Right lung (tissue), 5 donors: ENCODE data around the gene GKAP1. TPM values are rescaled to one million over a fixed set of nuclear protein-coding genes. Genes with fewer than 3 reads are reported as not detected.
"Not testable (repeated sequence)": the region's sequence is repeated elsewhere in the genome, so short reads cannot be mapped to it uniquely, and the experiment has no call there.

ENCODE experiments used
- DNase-seq, 2 donors: peaks; one replicate each; pipeline ENCODE4 v3.0.0-alpha.2; 2013
- polyA plus RNA-seq, 5 donors: library from polyadenylated mRNA; unstranded; fragments of 120-200 nt; gene quantifications; one replicate each; pipeline versions ENCODE4 v1.2.1 to v1.2.3, GENCODE V29; 2013; ENCODE audit warnings: inconsistent platforms in 1 of 5, low replicate concordance in 1 of 5; ENCODE audit not compliant: insufficient read length in 5 of 5, insufficient read depth in 1 of 5

The GKAP1 gene
- polyA plus RNA-seq, 5 donors: 12.4 to 17.1 (median 15.9) TPM

GRCh38 chr9:83733739-83734138, 83.8 kb downstream of the GKAP1 start:
- no peak for DNase-seq

GRCh38 chr9:83728591-83729368, 88.8 kb downstream of the GKAP1 start:
- not testable (repeated sequence) for DNase-seq

GRCh38 chr9:83724436-83724835, 93.1 kb downstream of the GKAP1 start:
- no peak for DNase-seq

- DNase-seq: no peak
Observed at GRCh38 chr9:83722726-83723495, 94.7 kb downstream of the GKAP1 start.

DNA sequence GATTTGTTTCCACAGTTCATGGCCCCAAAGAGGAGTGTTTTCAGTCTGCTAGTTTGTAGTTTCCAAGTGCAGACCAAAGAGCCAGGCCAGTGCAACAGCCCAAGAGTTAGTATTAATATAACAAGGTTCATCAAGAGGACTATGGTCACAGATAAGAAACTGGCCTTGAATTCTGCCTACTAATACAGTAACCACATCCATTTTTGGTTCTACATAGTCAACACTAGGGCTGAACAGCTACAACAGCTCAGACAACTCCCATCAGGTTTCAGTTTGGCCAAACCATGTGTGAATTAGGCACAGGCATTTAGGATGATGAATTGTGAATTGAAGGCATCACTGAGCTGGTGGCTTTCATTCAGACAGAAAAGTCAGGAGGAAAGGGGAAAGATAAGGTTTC, 96.1 kb downstream of the GKAP1 start:
- no peak for DNase-seq

DNA sequence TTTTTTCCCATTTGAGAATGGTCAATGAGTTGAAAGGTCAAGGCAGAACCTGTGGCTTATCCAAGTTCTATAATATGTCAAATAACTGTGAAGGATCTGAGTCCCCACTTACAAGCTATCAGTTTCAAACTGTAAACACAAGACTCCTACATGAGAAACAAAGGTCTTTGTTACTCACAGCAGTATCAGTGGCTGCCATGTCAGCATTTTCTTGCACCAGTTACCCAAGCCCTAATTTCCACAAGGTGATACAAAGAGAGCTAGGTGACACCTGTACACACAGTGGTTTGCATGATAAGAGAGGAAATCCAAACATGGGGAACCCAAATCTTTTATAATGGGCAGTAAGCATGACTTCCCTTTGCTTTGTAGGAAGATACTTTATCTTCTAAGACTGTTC, 101.8 kb downstream of the GKAP1 start:
- DNase-seq: no peak

- DNase-seq: no peak
Observed at GRCh38 chr9:83715221-83715620, 102.3 kb downstream of the GKAP1 start.

GRCh38 chr9:83714329-83714728, 103.2 kb downstream of the GKAP1 start:
- DNase-seq: no peak

DNA sequence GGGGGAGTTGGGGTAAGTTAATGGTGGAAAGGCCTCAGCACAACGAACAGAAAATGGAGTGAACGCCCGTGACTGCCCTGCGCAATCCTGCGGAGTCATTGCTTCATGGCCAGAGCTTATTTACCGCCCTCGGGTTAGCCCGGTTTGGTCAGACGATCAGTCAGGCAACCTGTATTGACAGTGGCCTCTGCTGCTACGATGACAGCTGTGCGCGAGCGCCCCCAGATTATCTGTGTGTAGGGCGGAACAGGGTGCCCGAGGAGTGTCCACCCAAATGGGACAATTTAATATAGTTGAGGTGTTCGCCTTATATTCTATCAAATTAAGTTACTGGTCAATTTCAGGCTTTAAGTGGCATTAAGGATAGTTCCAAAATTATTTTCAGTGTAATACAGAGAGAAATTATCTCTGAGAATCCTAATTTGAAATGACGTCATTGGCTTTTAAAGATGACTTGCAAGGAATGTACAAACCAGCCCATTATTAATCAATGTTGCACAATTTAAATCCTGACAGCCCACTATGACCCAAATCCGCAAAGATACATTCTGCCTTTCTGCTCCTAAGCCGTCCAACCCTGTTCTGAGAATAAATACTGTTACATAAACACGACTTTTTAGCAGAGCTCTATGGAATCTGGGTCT, 108.9 kb downstream of the GKAP1 start:
- DNase-seq: peak in 1 of 2 donors; percentile 19

- DNase-seq: peak; percentile 95 to 96
Observed at GRCh38 chr9:83707768-83708514, 109.6 kb downstream of the GKAP1 start, which contains the start of gene UBQLN1. Gene UBQLN1 (minus strand): TSS chr9:83707958. CDS start chr9:83707679, 279 bp downstream.

- no peak for DNase-seq
Observed at GRCh38 chr9:83707518-83707767, 110.1 kb downstream of the GKAP1 start.

- DNase-seq: peak; percentile 45 to 50
Observed at GRCh38 chr9:83706676-83707517, 110.7 kb downstream of the GKAP1 start.

DNA sequence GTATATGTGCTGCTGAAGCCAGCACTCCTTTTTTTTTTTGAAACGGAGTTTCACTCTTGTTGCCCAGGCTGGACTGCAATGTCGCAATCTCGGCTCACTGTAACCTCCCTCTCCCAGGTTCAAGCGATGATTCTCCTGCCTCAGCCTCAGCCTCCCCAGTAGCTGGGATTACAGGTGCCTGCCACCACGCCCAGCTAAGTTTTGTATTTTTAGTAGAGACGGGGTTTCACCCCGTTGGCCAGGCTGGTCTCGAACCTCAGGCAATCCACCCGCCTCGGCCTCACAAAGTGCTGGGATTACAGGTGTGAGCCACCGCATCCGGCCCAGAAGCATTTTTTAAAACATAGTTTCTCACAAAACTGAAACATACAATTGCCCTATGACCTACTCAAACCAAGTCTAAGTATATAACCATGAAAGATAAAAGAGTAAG, 112.3 kb downstream of the GKAP1 start:
- DNase-seq: not testable (repeated sequence)

GRCh38 chr9:83701769-83702168, 115.8 kb downstream of the GKAP1 start:
- DNase-seq: no peak

DNA sequence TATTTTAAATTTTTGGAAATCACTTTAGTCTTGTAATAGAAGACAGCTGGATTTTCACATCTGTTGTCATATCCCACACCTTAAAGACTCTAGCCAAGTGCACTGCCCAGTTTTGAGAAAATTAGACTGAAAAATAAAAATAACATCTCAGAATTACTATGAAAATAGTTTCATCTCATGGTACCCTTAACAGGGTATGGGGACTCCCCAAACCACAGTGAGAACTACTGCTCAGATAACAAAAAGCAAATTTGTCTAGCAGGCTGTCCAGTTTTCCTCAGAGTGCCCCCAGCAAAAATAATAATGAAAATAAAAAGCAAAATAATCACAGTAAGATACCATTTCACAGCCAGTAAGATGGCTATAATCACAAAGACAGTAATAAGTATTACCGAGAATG, 116.3 kb downstream of the GKAP1 start:
- no peak for DNase-seq

DNA sequence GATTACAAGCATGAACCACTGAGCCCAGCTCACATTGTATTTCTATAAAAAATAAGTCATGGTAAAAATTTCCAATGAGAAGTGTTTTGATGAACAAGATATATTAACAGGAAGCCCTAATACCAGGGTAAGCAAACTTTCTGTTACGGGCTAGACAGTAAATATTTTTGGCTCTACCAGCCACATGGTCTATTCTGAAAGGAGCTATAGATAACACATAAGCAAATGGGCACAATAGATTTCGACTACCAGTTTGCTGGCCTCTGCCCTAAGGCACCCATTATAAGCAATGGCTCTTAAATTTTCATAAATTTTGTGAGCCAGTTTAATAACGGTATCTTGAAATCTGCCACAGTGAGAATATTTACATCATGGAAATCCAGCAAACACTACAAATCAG, 118.0 kb downstream of the GKAP1 start:
- no peak for DNase-seq

- no peak for DNase-seq
Observed at GRCh38 chr9:83698976-83699585, 118.5 kb downstream of the GKAP1 start.

DNA sequence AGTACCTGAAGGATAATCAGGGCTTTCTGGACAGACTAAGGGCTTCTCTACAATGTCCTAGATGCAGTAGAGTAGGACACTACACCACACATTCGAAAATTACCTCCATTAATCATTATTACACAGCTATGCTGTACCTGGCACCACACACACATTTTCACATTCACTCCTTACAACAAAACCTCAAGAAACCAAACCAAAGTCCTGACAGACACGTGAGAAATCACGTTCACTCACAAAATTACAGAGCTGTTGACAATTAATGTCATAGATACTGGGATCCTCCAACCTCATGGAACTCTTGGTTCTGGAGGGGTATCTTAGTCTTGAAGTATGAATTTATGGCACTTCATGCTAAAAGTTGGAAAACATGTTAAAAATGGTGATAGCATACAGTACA, 126.1 kb downstream of the GKAP1 start:
- DNase-seq: no peak
